HCEC 1CT (cell line): ENCODE measurements around the gene SEC23A.
A peak's percentile ranks its signal among the peaks of the same experiment; 100 is the strongest.
"Not testable (repeated sequence)": the region's sequence is repeated elsewhere in the genome, so short reads cannot be mapped to it uniquely, and the experiment has no call there.

ENCODE experiments used
- DNase-seq: peaks from one replicate; pipeline ENCODE4 v3.0.0-alpha.2; 2017

Gene SEC23A

DNA sequence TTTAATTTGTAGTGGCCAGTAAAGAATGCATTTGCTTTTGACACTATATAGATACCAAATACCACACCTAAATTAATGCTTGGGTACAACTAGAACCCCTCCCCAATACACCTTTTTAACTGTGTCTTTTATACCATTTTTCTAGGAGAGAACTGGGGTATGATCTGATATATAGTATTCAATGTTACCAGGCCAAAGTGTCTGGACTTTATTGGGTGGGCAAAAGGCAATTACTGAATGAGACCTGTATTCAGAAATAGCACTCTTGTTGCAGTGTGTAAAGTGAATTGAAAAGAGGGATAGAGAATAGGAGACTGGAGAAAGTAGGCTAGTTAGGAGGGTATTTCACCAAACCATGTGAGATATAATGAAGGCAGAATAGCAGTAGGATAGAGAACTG is 74.4 kb downstream of the SEC23A start:
- DNase-seq: no peak

DNA sequence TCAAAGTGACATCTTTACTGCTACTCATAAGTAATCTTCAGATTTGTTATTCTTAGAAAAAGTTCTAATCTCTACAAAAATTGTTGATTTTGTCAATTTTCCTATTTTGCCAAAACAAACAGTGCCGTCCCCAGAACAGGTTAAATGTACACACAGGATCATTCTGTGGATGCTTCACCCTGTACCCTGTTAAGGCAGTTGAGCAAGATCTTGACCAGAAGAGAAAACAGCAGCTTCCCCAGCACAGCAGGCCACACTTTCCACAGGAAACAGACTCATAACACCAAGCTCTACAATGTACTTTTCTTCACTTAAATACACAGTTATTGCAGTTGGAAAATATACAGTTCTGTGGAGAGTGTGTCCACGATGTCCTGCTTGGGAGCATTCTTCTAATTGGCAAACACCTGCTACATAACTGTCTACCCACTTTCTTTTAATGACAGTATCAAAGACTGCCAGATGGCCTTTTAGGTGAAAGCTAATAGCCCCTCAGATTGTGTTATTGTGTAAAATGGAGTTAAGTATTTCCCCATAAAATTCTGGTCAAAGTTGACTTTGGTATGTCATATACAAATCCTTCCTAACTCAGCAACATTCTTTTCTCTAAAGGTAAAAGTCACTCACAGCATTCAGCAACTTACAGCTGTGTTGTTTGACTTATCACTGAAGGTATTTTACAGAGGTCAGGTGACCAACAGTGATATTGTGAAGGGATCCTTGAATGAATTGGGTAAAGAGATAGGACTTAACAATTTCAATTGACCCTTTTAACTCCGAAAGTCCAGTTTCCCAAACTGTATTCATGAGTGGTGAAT is 77.0 kb downstream of the SEC23A start:
- no peak for DNase-seq

DNA sequence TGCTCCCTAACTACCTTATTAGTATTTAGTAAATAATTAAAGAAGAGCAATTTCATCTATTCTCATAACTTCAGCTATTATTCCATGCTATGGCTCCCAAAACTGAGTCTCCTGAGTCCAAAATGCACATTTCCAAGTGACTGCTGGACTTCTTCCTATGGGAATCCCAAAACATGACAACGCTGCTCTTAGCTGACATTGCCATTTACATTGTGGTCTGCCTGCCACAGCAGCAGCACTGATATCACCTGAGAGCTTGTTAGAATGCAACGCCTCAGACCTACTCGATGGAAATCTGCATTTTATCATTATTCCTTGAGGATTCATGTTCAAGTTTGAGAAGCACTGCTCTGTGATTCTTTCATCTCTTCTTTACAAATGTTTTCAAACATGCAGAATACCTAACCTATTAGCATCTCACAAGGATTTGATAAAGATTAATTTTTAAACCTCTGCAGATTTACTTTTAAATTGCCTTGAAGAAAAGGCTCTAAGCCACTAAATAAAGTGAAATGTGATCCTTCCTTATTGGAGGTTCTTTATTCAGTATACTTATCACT is 77.7 kb downstream of the SEC23A start:
- no peak for DNase-seq

DNA sequence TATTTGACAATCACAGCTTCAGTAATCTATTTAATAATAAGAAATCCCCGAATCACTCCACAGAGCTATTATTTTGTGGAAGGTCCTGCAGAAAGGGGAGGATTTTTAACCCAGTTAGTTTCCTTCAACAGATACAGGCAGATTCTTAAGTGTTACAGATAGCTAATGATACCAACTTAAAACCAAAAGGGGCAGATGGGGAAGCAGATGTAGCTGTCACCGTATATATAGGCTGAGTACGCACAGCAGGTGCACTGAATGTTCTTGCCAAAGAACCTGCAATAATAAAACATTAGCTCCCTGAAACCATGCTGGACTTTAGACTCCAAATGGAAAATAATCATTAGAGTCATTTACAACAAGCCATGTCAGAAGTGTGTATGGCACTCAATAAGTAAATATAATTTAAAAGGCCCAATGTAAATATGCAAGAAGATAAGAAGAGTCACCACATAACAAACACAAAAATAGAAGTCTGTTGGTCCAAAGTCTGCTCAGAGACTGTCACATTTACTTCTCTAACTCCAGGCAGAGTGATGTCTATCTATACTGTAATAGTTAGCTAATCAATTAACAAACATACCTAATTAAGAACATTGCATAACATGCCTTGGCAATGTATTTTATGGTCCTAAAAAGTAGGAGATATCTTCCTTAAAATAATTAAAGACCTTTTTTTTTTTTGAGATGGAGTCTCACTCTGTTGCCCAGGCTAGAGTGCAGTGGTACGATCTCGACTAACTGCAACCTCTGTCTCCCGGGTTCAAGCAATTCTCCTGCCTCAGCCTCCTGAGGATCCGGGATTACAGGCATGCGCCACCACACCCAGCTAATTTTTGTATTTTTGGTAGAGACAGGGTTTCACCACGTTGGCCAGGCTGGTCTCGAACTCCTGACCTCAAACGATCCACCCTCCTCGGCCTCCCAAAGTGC is 78.8 kb downstream of the SEC23A start:
- DNase-seq: no peak

DNA sequence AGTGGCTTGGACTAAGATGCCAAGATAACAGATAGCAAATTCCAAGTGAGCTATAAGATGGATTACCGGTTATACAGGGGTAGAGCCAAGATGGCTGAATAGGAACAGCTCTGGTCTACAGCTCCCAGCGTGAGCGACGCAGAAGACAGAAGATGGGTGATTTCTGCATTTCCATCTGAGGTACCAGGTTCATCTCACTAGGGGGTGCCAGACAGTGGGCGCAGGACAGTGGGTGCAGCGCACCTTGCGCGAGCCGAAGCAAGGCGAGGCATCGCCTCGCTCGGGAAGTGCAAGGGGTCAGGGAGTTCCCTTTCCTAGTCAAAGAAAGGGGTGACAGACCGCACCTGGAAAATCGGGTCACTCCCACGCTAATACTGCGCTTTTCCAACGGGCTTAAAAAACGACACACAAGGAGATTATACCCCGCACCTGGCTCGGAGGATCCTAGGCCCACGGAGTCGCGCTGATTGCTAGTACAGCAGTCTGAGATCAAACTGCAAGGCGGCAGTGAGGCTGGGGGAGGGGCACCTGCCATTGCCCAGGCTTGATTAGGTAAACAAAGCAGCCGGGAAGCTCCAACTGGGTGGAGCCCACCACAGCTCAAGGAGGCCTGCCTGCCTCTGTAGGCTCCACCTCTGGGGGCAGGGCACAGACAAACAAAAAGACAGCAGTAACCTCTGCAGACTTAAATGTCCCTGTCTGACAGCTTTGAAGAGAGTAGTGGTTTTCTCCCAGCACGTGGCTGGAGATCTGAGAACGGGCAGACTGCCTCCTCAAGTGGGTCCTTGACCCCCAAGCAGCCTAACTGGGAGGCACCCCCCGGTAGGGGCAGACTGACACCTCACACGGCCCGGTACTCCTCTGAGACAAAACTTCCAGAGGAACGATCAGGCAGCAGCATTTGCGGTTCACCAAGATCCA is 85.7 kb downstream of the SEC23A start:
- DNase-seq: not testable (repeated sequence)

DNA sequence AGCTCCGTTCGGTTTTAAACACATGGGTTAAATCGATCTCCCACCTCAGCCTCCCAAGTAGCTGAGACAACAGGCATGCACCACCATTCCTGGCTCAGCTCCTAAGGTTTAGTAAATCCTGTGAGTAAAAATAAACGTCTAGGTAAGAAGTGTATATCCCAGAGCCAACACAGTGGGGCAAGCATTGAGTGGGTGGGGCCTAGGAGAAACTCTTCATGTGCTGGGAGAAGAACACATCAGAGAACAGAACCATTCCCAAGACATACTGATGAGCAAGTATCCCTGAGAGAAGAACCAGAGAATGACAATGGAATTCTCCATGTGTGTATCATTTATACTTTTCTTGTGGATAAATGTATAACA is 86.3 kb downstream of the SEC23A start:
- no peak for DNase-seq

DNA sequence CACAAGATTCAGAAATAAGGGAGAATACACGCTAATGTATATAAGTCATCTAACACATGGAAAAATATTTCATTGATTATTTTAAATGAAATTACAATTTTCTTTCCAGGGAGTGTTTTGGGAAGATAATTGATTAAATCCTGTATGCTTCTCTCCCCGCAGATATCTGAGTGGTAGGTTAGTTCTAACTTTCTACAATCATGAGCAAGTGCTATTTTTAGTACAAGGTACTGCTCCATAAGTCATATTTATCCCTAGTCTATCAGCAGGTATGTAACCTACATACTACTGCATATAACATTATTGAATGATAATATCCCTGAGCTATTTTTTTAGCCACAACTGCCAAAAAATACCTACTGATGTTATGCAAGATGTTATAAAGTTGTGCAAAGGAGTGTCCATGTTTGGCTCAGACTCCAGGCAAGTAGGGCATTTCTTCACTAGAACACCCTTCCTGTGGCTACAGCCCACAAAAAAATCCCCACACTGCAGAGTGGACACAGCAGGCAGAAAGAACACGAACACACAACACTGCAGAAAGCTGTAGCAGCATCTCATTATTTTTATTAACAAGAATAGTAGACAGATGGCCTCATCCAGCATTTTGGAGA is 87.0 kb downstream of the SEC23A start:
- peak; percentile 5 for DNase-seq

DNA sequence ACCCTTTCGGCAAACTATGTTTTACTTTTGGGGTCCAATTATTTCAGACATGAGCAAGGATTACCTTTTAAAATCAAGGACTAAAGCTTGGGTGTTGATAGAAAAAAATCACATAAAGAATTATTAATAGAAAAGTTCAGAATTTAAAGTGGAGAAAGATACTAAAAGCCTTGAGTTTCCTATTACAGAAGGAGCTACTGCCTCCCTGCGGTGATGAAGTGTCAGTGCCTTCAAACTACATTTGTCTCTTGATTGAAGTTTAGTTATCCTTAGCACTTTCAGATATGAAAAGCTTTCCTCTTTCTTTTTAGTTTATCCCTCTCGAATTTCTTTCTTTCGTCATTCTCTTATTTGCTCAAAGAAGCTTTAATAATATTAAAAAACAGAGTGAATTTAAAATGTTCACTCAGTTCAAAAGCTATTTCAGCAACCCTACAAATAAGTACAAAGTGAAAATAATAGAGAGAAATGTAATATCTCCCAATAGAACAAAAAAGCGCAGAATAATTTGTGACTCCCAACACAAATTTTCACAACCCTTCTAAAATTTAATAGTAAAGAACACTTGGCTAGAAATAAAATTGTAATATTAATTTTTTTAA is 87.6 kb downstream of the SEC23A start:
- DNase-seq: peak; percentile 45

DNA sequence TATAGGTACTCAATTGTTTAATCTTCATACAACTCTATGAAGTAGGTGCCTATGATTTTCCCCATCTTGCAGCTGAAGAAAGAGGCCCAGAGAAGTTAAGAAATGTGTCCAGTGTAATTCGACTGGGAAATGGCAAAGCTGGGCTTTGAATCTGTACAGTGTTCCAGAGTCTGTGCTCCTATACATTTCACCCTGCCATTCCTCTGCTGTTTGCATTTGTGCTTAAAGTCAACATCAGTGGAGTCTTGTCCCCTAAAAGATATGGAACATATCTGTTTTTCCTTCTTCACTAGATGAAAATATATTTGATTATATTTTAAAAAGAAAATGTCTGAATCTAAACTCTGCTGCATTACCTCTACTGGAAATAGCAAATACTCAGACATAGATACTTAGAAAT is 88.6 kb downstream of the SEC23A start:
- DNase-seq: no peak

DNA sequence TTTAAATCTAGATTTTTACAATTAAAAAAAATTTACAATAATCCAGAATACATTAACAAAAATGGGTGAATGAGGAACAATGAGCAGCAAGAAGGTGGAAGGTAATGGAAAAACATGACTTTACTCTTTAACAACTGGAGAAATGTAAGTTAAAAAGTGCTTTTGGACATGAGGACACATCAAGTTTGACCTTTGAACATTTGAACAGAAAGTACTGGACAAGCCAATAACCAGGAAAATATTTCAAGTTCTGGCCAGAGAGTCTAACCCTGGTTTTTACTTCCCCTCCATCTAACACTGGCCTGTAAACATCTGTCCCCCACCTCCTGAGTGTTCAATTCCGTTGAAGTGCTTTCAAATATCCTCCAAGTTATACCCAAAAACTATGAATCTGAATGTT is 94.1 kb downstream of the SEC23A start:
- not testable (repeated sequence) for DNase-seq

DNA sequence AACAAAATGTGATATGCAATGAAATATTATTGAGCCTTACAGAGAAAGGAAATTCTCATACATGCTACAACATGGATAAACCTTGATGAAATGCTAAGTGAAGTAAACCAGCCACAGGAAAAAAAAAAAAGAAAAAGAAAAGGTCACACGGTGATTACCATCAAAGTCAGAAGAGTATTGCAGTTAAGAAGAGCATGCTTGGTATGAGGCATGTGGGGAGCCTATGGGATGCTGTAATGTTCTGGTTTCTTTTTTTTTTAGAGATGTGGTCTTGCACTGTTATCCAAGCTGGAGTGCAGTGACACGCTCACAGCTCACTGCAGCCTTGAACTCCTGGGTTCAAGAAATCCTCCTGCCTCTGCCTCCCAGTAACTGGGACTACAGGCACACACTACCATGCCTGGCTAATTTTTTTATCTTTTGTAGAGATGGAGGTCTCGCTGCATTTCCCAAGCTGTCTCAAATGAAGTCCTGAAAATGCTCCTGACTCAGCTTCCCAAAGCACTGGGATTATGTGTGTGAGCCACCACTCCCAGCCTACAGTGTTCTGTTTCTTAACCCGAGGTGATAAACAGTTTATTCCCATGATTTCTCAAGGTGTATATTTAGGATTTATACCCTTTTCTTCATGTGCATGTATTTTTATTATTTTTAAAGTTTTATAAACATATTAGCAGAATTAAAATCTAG is 96.2 kb downstream of the SEC23A start:
- no peak for DNase-seq

DNA sequence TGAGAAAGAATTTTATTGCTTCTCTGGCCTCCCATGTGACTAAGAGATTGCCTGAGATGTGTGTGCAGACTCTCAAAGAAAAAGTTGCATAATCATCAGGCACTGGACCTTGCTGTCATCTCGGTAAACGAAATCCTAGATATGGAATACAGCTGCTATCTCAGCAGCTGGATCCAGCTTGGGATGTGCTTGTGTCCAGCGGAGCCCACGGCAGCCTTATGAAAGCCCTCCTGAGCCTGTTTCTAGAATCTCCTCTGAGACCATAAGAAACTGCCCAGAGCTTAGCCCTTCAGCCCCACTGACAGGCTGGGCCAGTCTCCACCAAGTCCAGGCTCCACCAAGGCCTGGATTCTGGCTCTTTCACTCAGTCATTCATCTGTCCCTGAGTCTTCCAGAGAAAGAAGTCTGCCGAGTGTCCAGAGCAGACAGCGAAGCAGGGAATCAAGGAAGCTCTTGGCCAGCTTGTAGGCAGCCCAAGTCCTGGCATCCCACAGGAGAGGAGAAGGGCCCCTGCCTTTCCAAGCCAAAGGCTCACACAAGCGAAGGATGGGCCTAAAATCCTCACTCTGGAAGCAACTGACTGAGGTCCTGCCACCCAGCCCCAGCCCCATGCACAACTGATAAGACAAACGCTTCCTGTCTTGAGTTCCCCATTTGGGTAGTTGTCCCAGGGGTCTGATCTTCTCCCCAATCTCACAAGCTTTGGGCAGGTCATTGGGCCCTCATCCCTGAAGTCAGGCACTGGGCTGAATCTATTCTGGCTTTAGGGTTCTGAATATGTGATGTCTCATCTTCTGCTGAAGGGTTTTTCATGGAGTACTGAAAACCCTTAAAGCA is 97.8 kb downstream of the SEC23A start:
- peak; percentile 38 for DNase-seq

DNA sequence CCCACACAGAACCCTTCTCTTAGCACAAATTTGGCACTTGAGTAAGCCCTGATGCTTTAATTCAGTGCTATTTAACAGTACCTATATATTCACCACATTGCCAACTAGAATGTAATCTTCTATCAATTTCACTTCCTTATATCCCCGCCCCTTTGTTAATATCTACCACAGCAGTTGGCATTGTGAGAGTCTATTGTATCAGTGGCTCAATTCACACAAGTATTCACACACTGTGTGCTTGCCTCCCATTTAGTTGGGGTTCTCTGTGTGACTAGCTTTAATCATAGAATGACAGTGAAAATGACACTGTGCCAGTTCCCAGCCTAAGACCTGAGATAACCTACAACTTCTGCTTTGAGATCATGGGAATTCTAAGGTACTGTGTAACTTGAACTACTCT is 103.1 kb downstream of the SEC23A start:
- DNase-seq: no peak

DNA sequence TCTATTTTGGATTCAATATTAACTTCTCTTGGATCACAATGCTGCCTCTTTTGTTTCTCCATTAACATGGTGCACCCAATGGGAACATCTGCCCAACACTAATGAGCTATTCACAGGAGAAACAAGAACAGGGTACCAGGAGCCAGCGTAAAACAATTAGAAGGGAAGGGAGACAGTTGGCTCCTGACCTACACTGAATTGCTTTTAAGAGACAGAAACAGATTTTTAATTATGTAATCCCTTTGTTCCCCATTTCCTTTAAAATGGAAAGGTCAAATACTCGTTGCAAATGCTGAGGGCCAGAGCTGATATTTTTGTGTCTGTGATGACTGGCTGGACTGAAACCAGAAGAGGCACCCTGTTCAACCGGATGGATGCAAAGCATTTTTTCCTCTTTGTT is 108.3 kb downstream of the SEC23A start:
- DNase-seq: no peak

DNA sequence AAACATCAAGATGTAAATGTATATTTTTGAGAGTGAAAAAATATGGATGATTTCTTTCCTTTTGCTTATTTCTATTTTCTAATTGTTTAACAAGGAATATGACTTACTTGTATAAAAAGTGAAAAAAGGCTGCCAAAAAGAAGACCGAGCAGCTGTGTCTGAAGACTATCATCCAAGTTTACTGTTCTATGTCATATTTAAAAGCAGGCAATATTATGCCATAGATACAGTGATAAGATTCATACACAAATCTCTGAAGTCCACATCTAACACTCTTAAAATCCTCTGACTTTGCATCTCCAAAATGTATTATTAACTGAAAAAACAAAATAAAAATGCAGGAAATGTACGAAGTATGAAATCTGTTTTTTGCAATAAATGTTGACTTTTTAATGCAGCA is 109.1 kb downstream of the SEC23A start:
- DNase-seq: no peak

DNA sequence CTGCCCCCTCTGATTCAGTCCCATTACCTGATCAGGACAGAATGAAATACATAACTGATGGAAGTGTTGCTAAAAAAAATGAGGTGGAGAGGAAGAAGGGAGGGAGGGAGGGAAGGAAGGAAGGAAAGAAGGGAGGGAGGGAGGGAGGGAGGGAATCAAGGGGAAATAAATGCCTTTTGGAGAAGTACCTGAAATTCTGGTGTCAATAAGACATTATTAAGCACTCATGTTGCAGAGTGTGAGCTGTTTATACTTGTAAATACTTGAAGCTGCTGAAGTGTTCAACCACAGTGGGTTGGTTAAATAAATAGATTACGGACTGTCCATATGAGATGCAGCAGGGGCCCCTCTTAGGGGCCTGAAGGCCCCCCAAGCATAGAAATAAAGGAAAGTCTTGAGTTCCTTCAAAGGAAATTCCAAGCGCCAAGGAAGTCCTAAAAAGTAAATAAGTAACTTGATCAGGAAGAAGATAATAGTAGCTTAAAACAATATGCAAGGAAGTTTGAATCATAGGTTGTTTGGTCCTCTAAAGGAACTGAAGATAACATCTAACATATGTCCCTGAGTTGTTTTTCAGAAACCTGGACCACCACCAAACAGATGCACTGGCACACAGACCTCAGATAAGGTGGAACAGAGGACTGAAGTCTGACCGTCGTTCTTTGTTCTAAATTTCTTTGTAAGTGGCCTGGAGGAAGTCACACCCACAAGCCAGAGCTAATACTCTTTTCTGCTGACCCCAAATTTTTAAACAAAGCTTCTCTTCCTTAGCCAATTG is 110.8 kb downstream of the SEC23A start:
- DNase-seq: no peak

DNA sequence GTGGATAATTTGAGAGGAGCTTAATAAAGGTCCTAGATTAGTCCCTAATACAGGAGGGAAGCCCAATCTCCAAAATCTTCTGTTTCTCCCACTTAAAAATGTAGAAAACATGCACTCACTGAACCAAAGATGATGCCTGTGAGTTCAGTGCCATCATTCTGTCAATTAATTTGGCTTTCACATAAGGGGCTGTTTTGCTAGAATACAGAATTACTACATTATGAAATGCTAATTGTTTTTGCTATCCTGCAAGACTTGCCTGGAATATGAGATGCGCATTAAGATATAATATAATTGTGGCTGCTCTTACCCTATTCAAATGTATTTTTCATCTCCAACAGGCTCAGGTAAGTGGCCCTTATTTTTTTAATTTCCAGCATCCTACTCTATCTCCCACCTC is 111.7 kb downstream of the SEC23A start:
- DNase-seq: no peak

DNA sequence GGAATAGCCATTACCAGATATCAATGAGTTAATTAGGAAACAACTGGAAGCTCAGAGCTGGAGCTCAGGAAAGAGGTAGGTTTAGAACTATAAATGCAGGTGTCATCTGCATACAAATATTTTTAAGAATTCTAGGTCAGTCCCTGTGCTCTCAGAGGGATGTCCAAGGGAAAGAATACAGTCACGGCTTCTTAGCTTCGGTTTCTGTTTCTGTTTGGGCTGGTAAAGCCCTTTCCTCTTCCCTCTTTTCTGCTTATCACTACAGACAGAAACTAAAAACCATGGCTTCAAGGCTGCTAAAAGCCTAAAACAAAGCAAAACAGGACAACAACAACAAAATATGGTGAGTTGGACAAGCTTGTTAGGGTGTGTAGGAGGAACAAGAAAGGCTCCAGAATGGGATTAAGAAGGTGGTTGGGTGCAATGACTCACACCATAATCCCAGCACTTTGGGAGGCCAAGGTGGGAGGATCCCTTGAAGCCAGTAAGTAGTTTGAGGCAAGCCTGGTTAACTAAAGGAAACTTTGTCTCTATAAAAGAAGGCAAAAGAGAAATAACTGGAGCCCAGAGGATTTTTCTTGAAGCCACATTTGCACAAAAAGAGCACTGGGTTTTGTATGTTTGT is 113.0 kb downstream of the SEC23A start:
- DNase-seq: peak; percentile 11

DNA sequence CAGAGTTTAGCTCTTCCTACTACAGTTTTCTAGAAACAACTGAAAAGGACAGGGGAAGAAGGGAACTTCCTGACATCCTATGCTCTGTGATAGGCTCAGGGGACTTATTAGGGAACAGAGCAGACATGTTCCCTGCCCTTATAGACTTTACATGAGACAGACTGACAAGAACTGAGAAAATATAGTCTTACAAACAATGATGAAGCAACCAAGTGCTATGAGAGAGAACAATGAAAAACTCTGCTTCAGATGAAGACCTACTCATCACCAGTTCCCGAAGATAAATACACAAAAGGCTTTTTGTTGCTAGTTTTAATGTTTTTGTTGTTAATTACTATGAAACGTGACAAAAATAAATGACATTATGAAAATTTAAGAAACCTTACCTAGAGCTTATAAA is 115.3 kb downstream of the SEC23A start:
- no peak for DNase-seq
